ENCODE results near the gene CYFIP2. TPM values are rescaled to one million over a fixed set of nuclear protein-coding genes. Genes with fewer than 3 reads are reported as not detected.
"Not testable (repeated sequence)": the region's sequence is repeated elsewhere in the genome, so short reads cannot be mapped to it uniquely, and the experiment has no call there.

The CYFIP2 gene
- total RNA-seq, 1 experiment from 2014 or later, result 45.1 TPM

DNA sequence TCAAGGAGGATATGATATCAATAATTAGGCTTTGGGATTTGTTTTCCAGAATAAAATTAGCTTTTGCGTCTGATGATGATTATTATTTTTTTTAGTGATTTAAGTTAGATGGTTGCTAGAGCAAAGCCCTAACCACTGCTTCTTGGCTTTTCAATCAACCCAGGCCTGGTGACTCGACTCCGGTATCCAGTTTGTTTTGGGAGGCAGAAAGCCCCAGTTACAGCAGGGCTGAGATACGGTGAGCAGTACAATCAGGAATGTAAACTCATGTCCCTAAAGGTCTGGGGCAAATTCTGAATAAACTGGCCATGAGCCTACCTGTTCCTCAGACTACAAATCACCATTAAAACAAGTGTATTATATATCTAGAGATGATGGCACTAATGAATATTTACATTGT lies 24.4 kb upstream of the CYFIP2 start:
- DNase-seq (ENCODE audit: low read depth, low spot score) (no peak), ATAC-seq (no peak)
- no peak overlapping the region for H2AFZ ChIP-seq (ENCODE audit: low read depth, low read length, poor library complexity, severe bottlenecking)
- intact Hi-C loops (cut with micrococcal nuclease), result no loop called here
- CTCF ChIA-PET, result no interaction called here
- H4K20me1 ChIP-seq (ENCODE audit: insufficient read depth), result no peaks in the 10 kb centered on the region
- RAD21 ChIA-PET (ENCODE audit: low non-redundant PET in 1 of 2, low total read pairs in 2 of 2, uncharacterized antibody in 2 of 2, unreplicated experiment in 2 of 2), result no interaction called here
- H3K9me3 ChIP-seq (ENCODE audit: control insufficient read depth in 1 of 2, insufficient read depth in 1 of 2, low read depth in 1 of 2, low read length in 2 of 2), result no peaks in the 10 kb centered on the region
- no peak overlapping the region for H3K9ac ChIP-seq (ENCODE audit: low read length)
- H3K4me1 ChIP-seq (ENCODE audit: control insufficient read depth in 1 of 2, insufficient read depth in 2 of 2, low read length in 2 of 2), result peaks cover 2 to 8% of the 10 kb centered on the region in 2 experiments; a peak in 3 of 4 replicates
- POLR2A ChIA-PET, result no interaction called here
- no peaks in the 10 kb centered on the region for H3K9me2 ChIP-seq (ENCODE audit: insufficient read depth)
- no peaks in the 10 kb centered on the region for H3K36me3 ChIP-seq (ENCODE audit: control insufficient read depth in 1 of 2, insufficient read depth in 2 of 2, low read length in 2 of 2)
- BruUV-seq (replicated peaks), result no TSS peak
- no peaks in the 10 kb centered on the region for H3K27me3 ChIP-seq (ENCODE audit: insufficient read depth, low read length)
- H3K27ac ChIP-seq (ENCODE audit: low read depth, low read length), result no peak overlapping the region
- no peak overlapping the region for H3K4me3 ChIP-seq (replicated peaks in 1 of 2; ENCODE audit: low read depth in 1 of 2, low read length in 2 of 2)
- H3K79me2 ChIP-seq (ENCODE audit: insufficient read depth, low read length), result no peaks in the 10 kb centered on the region
- no peak overlapping the region for H3K4me2 ChIP-seq (ENCODE audit: low read length)
- TF ChIP-seq SIN3A (IDR thresholded peaks at IDR 0.05; ENCODE audit: low read depth) (no peak), EZH2phosphoT487 (IDR thresholded peaks at IDR 0.05; ENCODE audit: borderline replicate concordance) (no peak), SP1 (IDR thresholded peaks at IDR 0.05; ENCODE audit: low read depth) (no peak), CEBPB (IDR thresholded peaks at IDR 0.05; ENCODE audit: low read depth) (no peak), EGR1 (IDR thresholded peaks at IDR 0.05; ENCODE audit: low read depth) (no peak), ZNF274 (IDR thresholded peaks at IDR 0.05; ENCODE audit: low read depth, low read length) (no peak), POLR2A (IDR thresholded peaks at IDR 0.05; ENCODE audit: borderline replicate concordance, extremely low read depth, insufficient read depth, insufficient read length) (no peak), SRF (IDR thresholded peaks at IDR 0.05; ENCODE audit: low read depth) (no peak), YY1 (IDR thresholded peaks at IDR 0.05; ENCODE audit: extremely low read depth, insufficient replicate concordance, low read depth, low read length) (no peak), ELF1 (IDR thresholded peaks at IDR 0.05; ENCODE audit: borderline replicate concordance, low read depth) (no peak), POLR2AphosphoS5 (IDR thresholded peaks at IDR 0.05; ENCODE audit: low read depth, low read length) (no peak), TCF7L2 (IDR thresholded peaks at IDR 0.05; ENCODE audit: borderline replicate concordance, extremely low read depth, insufficient read depth, insufficient read length) (no peak), RAD21 (IDR thresholded peaks at IDR 0.05; ENCODE audit: low read depth) (no peak), JUND (IDR thresholded peaks at IDR 0.05) (no peak), ZFX (IDR thresholded peaks at IDR 0.05) (no peak)
- TF ChIP-seq, protein P1, sequence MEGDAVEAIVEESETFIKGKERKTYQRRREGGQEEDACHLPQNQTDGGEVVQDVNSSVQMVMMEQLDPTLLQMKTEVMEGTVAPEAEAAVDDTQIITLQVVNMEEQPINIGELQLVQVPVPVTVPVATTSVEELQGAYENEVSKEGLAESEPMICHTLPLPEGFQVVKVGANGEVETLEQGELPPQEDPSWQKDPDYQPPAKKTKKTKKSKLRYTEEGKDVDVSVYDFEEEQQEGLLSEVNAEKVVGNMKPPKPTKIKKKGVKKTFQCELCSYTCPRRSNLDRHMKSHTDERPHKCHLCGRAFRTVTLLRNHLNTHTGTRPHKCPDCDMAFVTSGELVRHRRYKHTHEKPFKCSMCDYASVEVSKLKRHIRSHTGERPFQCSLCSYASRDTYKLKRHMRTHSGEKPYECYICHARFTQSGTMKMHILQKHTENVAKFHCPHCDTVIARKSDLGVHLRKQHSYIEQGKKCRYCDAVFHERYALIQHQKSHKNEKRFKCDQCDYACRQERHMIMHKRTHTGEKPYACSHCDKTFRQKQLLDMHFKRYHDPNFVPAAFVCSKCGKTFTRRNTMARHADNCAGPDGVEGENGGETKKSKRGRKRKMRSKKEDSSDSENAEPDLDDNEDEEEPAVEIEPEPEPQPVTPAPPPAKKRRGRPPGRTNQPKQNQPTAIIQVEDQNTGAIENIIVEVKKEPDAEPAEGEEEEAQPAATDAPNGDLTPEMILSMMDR (IDR thresholded peaks at IDR 0.05 in 2 of 3, conservative IDR thresholded peaks at IDR 0.05 in 1 of 3; ENCODE audit: borderline replicate concordance in 1 of 3, insufficient read depth in 1 of 3, low read depth in 2 of 3, low read length in 2 of 3), result no peak
- TF ChIP-seq, protein P2, sequence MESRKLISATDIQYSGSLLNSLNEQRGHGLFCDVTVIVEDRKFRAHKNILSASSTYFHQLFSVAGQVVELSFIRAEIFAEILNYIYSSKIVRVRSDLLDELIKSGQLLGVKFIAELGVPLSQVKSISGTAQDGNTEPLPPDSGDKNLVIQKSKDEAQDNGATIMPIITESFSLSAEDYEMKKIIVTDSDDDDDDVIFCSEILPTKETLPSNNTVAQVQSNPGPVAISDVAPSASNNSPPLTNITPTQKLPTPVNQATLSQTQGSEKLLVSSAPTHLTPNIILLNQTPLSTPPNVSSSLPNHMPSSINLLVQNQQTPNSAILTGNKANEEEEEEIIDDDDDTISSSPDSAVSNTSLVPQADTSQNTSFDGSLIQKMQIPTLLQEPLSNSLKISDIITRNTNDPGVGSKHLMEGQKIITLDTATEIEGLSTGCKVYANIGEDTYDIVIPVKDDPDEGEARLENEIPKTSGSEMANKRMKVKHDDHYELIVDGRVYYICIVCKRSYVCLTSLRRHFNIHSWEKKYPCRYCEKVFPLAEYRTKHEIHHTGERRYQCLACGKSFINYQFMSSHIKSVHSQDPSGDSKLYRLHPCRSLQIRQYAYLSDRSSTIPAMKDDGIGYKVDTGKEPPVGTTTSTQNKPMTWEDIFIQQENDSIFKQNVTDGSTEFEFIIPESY (IDR thresholded peaks at IDR 0.05; ENCODE audit: extremely low read depth, insufficient replicate concordance, low read length), result no peak
- TF ChIP-seq, protein P3, sequence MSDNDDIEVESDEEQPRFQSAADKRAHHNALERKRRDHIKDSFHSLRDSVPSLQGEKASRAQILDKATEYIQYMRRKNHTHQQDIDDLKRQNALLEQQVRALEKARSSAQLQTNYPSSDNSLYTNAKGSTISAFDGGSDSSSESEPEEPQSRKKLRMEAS (IDR thresholded peaks at IDR 0.05), result no peak

DNA sequence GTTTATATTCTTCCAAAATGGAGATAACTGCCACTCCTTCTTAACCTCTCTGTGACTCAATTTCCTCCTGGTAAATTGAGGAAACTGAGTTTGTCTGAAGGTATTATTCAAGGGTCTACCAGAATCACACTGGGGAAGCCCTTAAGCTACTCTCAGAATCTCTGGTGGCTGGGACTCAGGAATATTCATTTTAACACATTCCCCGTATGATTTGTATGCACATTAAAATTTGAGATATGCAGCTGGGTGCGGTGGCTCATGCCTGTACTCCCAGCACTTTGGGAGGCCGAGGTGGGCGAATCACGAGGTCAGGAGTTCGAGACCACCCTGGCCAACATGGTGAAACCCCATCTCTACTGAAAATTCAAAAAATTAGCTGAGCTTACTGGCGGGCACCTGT lies 21.2 kb upstream of the CYFIP2 start:
- POLR2A ChIA-PET; DNase-seq (ENCODE audit: low read depth, low spot score); H2AFZ ChIP-seq (ENCODE audit: low read depth, low read length, poor library complexity, severe bottlenecking); H3K4me3 ChIP-seq (replicated peaks in 1 of 2; ENCODE audit: low read depth in 1 of 2, low read length in 2 of 2); H4K20me1 ChIP-seq (ENCODE audit: insufficient read depth); ATAC-seq; H3K4me1 ChIP-seq (ENCODE audit: control insufficient read depth in 1 of 2, insufficient read depth in 2 of 2, low read length in 2 of 2); RAD21 ChIA-PET (ENCODE audit: low non-redundant PET in 1 of 2, low total read pairs in 2 of 2, uncharacterized antibody in 2 of 2, unreplicated experiment in 2 of 2); H3K9me2 ChIP-seq (ENCODE audit: insufficient read depth); H3K27me3 ChIP-seq (ENCODE audit: insufficient read depth, low read length); H3K79me2 ChIP-seq (ENCODE audit: insufficient read depth, low read length); intact Hi-C loops (cut with micrococcal nuclease); CTCF ChIA-PET; H3K27ac ChIP-seq (ENCODE audit: low read depth, low read length); H3K4me2 ChIP-seq (ENCODE audit: low read length); BruUV-seq (replicated peaks); H3K9me3 ChIP-seq (ENCODE audit: control insufficient read depth in 1 of 2, insufficient read depth in 1 of 2, low read depth in 1 of 2, low read length in 2 of 2); H3K36me3 ChIP-seq (ENCODE audit: control insufficient read depth in 1 of 2, insufficient read depth in 2 of 2, low read length in 2 of 2); H3K9ac ChIP-seq (ENCODE audit: low read length): not testable (repeated sequence)

All from HCT116 (cell line).